ENCODE measurements around the gene RGR. TPM values are rescaled to one million over a fixed set of nuclear protein-coding genes. Genes with fewer than 3 reads are reported as not detected.
"Not testable (repeated sequence)": the region's sequence is repeated elsewhere in the genome, so short reads cannot be mapped to it uniquely, and the experiment has no call there.

Gene RGR
- total RNA-seq, 2 donors from 2014 or later, result not detected

GRCh38 chr10:84265418-84265817 lies 20.6 kb downstream of the RGR start:
- ATAC-seq (no peak), DNase-seq (no peak)
- no peaks in the 10 kb centered on the region for H3K36me3 ChIP-seq (replicated peaks in 1 of 2; ENCODE audit: insufficient read depth in 1 of 2, low read depth in 2 of 2)
- H3K27ac ChIP-seq, result no peak overlapping the region
- intact Hi-C loops (cut with DNase I), result loop anchor here (10.0 kb wide), 1 partner anchor 109 kb away; no protein-coding TSS in a partner anchor
- H3K4me1 ChIP-seq, result no peaks in the 10 kb centered on the region
- TF ChIP-seq POLR2A (IDR thresholded peaks at IDR 0.05) (no peak), CTCF (IDR thresholded peaks at IDR 0.05) (no peak)
- no peaks in the 10 kb centered on the region for H3K9me3 ChIP-seq
- 65 to 74% methylated on average over 4 of the region's 4 CpGs for WGBS, 2 donors
- H3K4me3 ChIP-seq, result no peak overlapping the region
- no peaks in the 10 kb centered on the region for H3K27me3 ChIP-seq

- no peak for ATAC-seq
- Histone ChIP-seq H3K27me3 (no peaks in the 10 kb centered on the region), H3K9me3 (no peaks in the 10 kb centered on the region), H3K4me1 (no peaks in the 10 kb centered on the region), H3K27ac (no peak overlapping the region), H3K36me3 (replicated peaks in 1 of 2; ENCODE audit: insufficient read depth in 1 of 2, low read depth in 2 of 2) (no peaks in the 10 kb centered on the region), H3K4me3 (no peak overlapping the region)
- 35 to 50% methylated on average over 7 of the region's 7 CpGs for WGBS, 2 donors
- intact Hi-C loops (cut with DNase I), result loop anchor here (10.0 kb wide), 1 partner anchor 107 kb away; no protein-coding TSS in a partner anchor
- TF ChIP-seq CTCF (IDR thresholded peaks at IDR 0.05), result peak in 6 of 7 experiments; percentile 11 to 34 (median 28)
- TF ChIP-seq POLR2A (IDR thresholded peaks at IDR 0.05), result no peak
- DNase-seq, result peak; percentile 20 to 58 (median 36)
These were observed 22.8 kb downstream of the RGR start for GRCh38 chr10:84267503-84268126.

- Histone ChIP-seq H3K36me3 (replicated peaks in 1 of 2; ENCODE audit: insufficient read depth in 1 of 2, low read depth in 2 of 2) (no peaks in the 10 kb centered on the region), H3K4me1 (no peaks in the 10 kb centered on the region), H3K9me3 (no peaks in the 10 kb centered on the region), H3K4me3 (no peak overlapping the region), H3K27ac (no peak overlapping the region), H3K27me3 (no peaks in the 10 kb centered on the region)
- intact Hi-C loops (cut with DNase I), result loop anchor here (10.0 kb wide), 1 partner anchor 106 kb away; no protein-coding TSS in a partner anchor
- WGBS, 2 donors, result 67 to 68% methylated on average over 1 of the region's 1 CpG
- no peak for DNase-seq
- TF ChIP-seq POLR2A (IDR thresholded peaks at IDR 0.05) (no peak), CTCF (IDR thresholded peaks at IDR 0.05) (no peak)
- no peak for ATAC-seq
These were observed 24.3 kb downstream of the RGR start for GRCh38 chr10:84269162-84269561.

GRCh38 chr10:84269773-84270172 lies 24.9 kb downstream of the RGR start:
- ATAC-seq, result no peak
- intact Hi-C loops (cut with DNase I), result loop anchor here (10.0 kb wide), 1 partner anchor 105 kb away; no protein-coding TSS in a partner anchor
- 86 to 87% methylated on average over 2 of the region's 2 CpGs for WGBS, 2 donors
- DNase-seq, result no peak
- Histone ChIP-seq H3K9me3 (no peaks in the 10 kb centered on the region), H3K27ac (no peak overlapping the region), H3K36me3 (replicated peaks in 1 of 2; ENCODE audit: insufficient read depth in 1 of 2, low read depth in 2 of 2) (no peaks in the 10 kb centered on the region), H3K27me3 (no peaks in the 10 kb centered on the region), H3K4me3 (no peak overlapping the region), H3K4me1 (no peaks in the 10 kb centered on the region)
- TF ChIP-seq POLR2A (IDR thresholded peaks at IDR 0.05) (no peak), CTCF (IDR thresholded peaks at IDR 0.05) (no peak)

GRCh38 chr10:84270708-84271107 lies 25.9 kb downstream of the RGR start:
- H3K4me3 ChIP-seq, result no peak overlapping the region
- no peaks in the 10 kb centered on the region for H3K9me3 ChIP-seq
- intact Hi-C loops (cut with DNase I), result no loop called here
- TF ChIP-seq POLR2A (IDR thresholded peaks at IDR 0.05), result no peak
- no peak for TF ChIP-seq CTCF (IDR thresholded peaks at IDR 0.05)
- H3K36me3 ChIP-seq (replicated peaks in 1 of 2; ENCODE audit: insufficient read depth in 1 of 2, low read depth in 2 of 2), result no peaks in the 10 kb centered on the region
- H3K27ac ChIP-seq, result no peak overlapping the region
- 18 to 35% methylated on average over 1 of the region's 1 CpG for whole genome bisulfite sequencing, 2 donors
- H3K4me1 ChIP-seq, result no peaks in the 10 kb centered on the region
- no peak for DNase-seq
- ATAC-seq, result no peak
- H3K27me3 ChIP-seq, result no peaks in the 10 kb centered on the region

- H3K27me3 ChIP-seq; H3K4me3 ChIP-seq; DNase-seq; H3K36me3 ChIP-seq (replicated peaks in 1 of 2; ENCODE audit: insufficient read depth in 1 of 2, low read depth in 2 of 2); ATAC-seq; H3K4me1 ChIP-seq; H3K9me3 ChIP-seq; H3K27ac ChIP-seq; intact Hi-C loops (cut with DNase I): not testable (repeated sequence)
- WGBS, 2 donors, result 59 to 79% methylated on average over 25 to 26 of the region's 31 CpGs
These were observed 35.1 kb downstream of the RGR start for GRCh38 chr10:84279876-84280475.

Measured in body of pancreas (tissue), 4 donors.